SK-N-SH treated with all-trans-retinoic acid at 6 μM for 48 hours (cell line): ENCODE measurements around the gene PLAAT1.

ENCODE experiments used
- ATAC-seq: fragments of 200-7000 bp; cut with Tn5 transposase; 3 replicates; pipeline ENCODE4 v1.9.1; 2020; ENCODE audit warnings: mild to moderate bottlenecking, moderate library complexity
- BACH2 ChIP-seq: fragments of 250-450 bp; sonication (Bioruptor Pico); IDR thresholded peaks from 2 replicates; pipeline ENCODE4 v1.9.0; 2021; ENCODE audit warnings: mild to moderate bottlenecking, borderline replicate concordance
- CSDC2 ChIP-seq: fragments of 250-450 bp; sonication (Bioruptor Pico); IDR thresholded peaks from 2 replicates; pipeline ENCODE4 v1.5.0; 2020; ENCODE audit warnings: mild to moderate bottlenecking, moderate library complexity
- ESRRG ChIP-seq: fragments of 250-450 bp; sonication (Bioruptor Pico); IDR thresholded peaks from 2 replicates; pipeline ENCODE4 v1.6.1; 2021; ENCODE audit warnings: mild to moderate bottlenecking
- GLIS3 ChIP-seq: fragments of 250-450 bp; sonication (Bioruptor Pico); IDR thresholded peaks from 2 replicates; pipeline ENCODE4 v1.5.0; 2020; ENCODE audit warnings: mild to moderate bottlenecking, moderate library complexity
- OSR1 ChIP-seq: fragments of 250-450 bp; sonication (Bioruptor Pico); IDR thresholded peaks from 2 replicates; pipeline ENCODE4 v1.8.0; 2022; ENCODE audit warnings: moderate library complexity, mild to moderate bottlenecking, inconsistent platforms
- PPARA ChIP-seq: fragments of 250-450 bp; sonication (Bioruptor Pico); IDR thresholded peaks from 2 replicates; pipeline ENCODE4 v1.5.0; 2020; ENCODE audit warnings: mild to moderate bottlenecking, borderline replicate concordance
- TOX ChIP-seq: fragments of 250-450 bp; sonication (Bioruptor Pico); IDR thresholded peaks from 2 replicates; pipeline ENCODE4 v1.8.0; 2021; ENCODE audit warnings: mild to moderate bottlenecking, moderate library complexity, borderline replicate concordance
- ZC3H10 ChIP-seq: fragments of 250-450 bp; sonication (Bioruptor Pico); IDR thresholded peaks from 2 replicates; pipeline ENCODE4 v1.5.1; 2021; ENCODE audit warnings: mild to moderate bottlenecking, moderate library complexity
- ZFP30 ChIP-seq: fragments of 450-650 bp; formaldehyde crosslinking; IDR thresholded peaks from 2 replicates; pipeline ENCODE4 v1.5.0; 2022; ENCODE audit warnings: mild to moderate bottlenecking, moderate library complexity
- ZNF565 ChIP-seq: fragments of 450-650 bp; formaldehyde crosslinking; conservative IDR thresholded peaks from 2 replicates; pipeline ENCODE4 v1.5.0; 2020; ENCODE audit warnings: low read depth, mild to moderate bottlenecking, moderate library complexity
- ZNF8 ChIP-seq: fragments of 450-650 bp; formaldehyde crosslinking; IDR thresholded peaks from 2 replicates; pipeline ENCODE4 v1.5.0; 2020; ENCODE audit warnings: mild to moderate bottlenecking, moderate library complexity
- TF ChIP-seq, protein P1 (sequence below): fragments of 250-450 bp; sonication (Bioruptor Pico); IDR thresholded peaks from 2 replicates; pipeline ENCODE4 v1.5.0; 2020; ENCODE audit warnings: mild to moderate bottlenecking, moderate library complexity
- TF ChIP-seq, protein P2 (sequence below): fragments of 250-450 bp; sonication (Bioruptor Pico); IDR thresholded peaks from 2 replicates; pipeline ENCODE4 v1.5.1; 2021; ENCODE audit warnings: mild to moderate bottlenecking, moderate library complexity
- TF ChIP-seq, protein P3 (sequence below): fragments of 250-450 bp; sonication (Bioruptor Pico); IDR thresholded peaks from 2 replicates; pipeline ENCODE4 v1.5.1; 2020; ENCODE audit warnings: low read depth, mild to moderate bottlenecking, moderate library complexity
- TF ChIP-seq, protein P4 (sequence below): fragments of 250-450 bp; sonication (Bioruptor Pico); IDR thresholded peaks from 2 replicates; pipeline ENCODE4 v1.8.0; 2020; ENCODE audit warnings: mild to moderate bottlenecking, moderate library complexity, borderline replicate concordance
- TF ChIP-seq, protein P5 (sequence below): fragments of 250-450 bp; sonication (Bioruptor Pico); IDR thresholded peaks from 2 replicates; pipeline ENCODE4 v1.8.0; 2021; ENCODE audit warnings: low read depth, mild to moderate bottlenecking, moderate library complexity, borderline replicate concordance

PLAAT1 gene

DNA sequence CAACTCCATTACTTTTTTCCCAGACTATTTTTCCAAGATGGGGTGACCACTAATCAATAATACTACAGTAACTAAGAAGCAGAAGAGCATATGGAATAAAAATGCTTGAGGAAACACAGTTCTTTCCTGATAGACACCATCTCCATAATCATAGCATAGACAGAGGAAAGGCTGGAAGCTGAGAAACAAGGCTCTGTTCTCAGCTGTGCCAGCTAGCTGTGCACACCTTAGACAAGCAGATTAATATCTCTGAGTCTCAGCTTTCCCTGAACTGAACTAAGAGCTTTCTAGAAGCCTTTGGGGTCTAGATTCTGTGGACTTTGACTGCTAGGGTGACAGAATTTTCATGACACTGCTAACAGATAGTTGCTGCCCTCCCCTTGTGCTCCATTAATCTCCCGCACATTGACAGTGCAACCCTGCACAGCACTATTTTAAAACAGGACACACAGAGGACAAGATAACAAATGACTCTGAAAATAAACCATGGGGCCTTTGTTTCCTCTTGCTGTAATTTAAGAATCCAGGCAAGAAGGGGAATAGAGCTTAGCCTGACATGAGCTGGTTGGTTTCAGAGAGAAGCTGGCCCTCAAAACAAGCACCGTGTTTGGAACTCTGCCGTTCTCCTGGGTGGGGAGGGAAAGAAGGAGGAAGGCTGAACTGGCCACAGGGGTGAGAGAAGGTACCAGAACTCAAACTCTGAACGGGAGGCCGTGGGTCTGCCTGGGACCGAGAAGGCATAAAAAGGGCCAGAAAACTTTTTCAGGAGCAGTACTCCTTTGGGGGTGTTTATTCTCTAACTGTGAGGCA is 70.1 kb downstream of the PLAAT1 start:
- no peak for ATAC-seq
- no peak for TF ChIP-seq GLIS3 (CRISPR knock-in tag)
- no peak for TF ChIP-seq ESRRG

DNA sequence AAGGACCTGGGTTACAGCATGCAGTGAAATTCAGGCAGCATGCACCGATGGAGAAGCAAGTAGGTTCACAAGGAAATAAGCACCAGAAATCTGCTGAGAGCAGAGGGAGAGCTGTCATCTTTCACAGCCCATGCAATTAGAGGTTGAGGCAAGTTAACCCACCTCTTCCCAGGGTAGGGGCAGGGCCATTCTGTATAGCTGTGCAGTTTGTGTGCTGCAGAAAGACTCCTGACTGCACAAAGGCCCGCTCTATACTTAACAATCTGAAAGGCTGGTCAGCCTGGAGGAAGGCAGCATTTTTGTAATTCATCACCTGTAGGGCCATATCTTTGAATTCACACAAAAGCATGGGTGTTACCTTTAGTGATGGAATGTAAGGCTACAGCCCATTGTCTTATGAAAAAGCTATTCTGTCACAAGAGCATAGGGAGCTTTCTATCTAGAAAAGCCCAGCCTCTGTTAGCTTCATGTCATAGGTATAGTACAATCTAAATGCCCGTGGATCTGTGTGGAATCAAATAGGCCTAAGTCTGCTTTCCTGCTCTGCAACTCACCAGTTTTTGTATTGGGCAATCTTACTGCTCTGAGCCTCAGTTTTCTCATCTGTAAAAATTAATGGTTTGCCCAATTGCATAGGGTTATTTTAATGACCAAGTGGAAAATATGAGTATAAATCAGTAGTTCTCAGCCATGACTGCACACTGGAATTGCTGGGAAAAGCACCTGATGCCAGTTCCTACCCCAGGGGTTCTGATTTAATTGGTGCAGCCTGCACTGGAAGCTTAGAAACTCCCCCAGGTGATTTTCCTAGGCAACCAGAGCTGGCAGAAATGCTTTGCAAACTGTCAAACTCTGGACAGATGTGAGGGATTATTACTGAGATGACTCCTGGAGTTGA is 72.3 kb downstream of the PLAAT1 start:
- TF ChIP-seq ESRRG (no peak), GLIS3 (CRISPR knock-in tag) (no peak), TOX (CRISPR knock-in tag) (no peak), ZNF565 (CRISPR knock-in tag) (no peak), OSR1 (CRISPR knock-in tag) (no peak)
- TF ChIP-seq, protein P1, sequence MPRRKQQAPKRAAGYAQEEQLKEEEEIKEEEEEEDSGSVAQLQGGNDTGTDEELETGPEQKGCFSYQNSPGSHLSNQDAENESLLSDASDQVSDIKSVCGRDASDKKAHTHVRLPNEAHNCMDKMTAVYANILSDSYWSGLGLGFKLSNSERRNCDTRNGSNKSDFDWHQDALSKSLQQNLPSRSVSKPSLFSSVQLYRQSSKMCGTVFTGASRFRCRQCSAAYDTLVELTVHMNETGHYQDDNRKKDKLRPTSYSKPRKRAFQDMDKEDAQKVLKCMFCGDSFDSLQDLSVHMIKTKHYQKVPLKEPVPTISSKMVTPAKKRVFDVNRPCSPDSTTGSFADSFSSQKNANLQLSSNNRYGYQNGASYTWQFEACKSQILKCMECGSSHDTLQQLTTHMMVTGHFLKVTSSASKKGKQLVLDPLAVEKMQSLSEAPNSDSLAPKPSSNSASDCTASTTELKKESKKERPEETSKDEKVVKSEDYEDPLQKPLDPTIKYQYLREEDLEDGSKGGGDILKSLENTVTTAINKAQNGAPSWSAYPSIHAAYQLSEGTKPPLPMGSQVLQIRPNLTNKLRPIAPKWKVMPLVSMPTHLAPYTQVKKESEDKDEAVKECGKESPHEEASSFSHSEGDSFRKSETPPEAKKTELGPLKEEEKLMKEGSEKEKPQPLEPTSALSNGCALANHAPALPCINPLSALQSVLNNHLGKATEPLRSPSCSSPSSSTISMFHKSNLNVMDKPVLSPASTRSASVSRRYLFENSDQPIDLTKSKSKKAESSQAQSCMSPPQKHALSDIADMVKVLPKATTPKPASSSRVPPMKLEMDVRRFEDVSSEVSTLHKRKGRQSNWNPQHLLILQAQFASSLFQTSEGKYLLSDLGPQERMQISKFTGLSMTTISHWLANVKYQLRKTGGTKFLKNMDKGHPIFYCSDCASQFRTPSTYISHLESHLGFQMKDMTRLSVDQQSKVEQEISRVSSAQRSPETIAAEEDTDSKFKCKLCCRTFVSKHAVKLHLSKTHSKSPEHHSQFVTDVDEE (CRISPR knock-in tag) = no peak
- ATAC-seq = no peak

DNA sequence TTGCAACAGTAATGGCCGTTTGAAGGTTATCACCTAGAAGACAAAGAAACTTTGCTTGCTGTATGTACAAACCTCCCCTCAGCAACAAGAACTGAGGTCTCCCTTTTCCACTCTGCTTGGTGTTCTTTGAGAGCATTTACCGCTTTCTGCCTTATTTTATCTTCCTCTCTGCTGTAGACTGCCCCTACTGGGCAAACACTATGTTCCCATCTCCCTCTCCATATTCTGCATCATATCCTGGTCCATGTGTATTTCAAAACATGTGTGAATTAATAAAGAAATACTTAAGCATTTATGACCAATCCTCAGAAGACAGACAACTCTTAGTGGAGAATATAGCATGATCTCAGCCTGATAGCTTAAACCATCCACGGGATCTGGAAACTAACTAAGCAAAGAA is 73.1 kb downstream of the PLAAT1 start:
- TF ChIP-seq CSDC2 (CRISPR knock-in tag) (no peak), GLIS3 (CRISPR knock-in tag) (no peak), ZFP30 (no peak), ZNF8 (CRISPR knock-in tag) (no peak), OSR1 (CRISPR knock-in tag) (no peak), ESRRG (no peak), BACH2 (CRISPR knock-in tag) (no peak), PPARA (CRISPR knock-in tag) (no peak), ZC3H10 (no peak)
- TF ChIP-seq, protein P2, sequence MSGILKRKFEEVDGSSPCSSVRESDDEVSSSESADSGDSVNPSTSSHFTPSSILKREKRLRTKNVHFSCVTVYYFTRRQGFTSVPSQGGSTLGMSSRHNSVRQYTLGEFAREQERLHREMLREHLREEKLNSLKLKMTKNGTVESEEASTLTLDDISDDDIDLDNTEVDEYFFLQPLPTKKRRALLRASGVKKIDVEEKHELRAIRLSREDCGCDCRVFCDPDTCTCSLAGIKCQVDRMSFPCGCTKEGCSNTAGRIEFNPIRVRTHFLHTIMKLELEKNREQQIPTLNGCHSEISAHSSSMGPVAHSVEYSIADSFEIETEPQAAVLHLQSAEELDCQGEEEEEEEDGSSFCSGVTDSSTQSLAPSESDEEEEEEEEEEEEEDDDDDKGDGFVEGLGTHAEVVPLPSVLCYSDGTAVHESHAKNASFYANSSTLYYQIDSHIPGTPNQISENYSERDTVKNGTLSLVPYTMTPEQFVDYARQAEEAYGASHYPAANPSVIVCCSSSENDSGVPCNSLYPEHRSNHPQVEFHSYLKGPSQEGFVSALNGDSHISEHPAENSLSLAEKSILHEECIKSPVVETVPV (CRISPR knock-in tag) = no peak
- TF ChIP-seq, protein P3, sequence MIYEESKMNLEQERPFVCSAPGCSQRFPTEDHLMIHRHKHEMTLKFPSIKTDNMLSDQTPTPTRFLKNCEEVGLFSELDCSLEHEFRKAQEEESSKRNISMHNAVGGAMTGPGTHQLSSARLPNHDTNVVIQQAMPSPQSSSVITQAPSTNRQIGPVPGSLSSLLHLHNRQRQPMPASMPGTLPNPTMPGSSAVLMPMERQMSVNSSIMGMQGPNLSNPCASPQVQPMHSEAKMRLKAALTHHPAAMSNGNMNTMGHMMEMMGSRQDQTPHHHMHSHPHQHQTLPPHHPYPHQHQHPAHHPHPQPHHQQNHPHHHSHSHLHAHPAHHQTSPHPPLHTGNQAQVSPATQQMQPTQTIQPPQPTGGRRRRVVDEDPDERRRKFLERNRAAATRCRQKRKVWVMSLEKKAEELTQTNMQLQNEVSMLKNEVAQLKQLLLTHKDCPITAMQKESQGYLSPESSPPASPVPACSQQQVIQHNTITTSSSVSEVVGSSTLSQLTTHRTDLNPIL (CRISPR knock-in tag) = no peak
- TF ChIP-seq, protein P4, sequence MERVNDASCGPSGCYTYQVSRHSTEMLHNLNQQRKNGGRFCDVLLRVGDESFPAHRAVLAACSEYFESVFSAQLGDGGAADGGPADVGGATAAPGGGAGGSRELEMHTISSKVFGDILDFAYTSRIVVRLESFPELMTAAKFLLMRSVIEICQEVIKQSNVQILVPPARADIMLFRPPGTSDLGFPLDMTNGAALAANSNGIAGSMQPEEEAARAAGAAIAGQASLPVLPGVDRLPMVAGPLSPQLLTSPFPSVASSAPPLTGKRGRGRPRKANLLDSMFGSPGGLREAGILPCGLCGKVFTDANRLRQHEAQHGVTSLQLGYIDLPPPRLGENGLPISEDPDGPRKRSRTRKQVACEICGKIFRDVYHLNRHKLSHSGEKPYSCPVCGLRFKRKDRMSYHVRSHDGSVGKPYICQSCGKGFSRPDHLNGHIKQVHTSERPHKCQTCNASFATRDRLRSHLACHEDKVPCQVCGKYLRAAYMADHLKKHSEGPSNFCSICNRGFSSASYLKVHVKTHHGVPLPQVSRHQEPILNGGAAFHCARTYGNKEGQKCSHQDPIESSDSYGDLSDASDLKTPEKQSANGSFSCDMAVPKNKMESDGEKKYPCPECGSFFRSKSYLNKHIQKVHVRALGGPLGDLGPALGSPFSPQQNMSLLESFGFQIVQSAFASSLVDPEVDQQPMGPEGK (CRISPR knock-in tag) = no peak
- TF ChIP-seq, protein P5, sequence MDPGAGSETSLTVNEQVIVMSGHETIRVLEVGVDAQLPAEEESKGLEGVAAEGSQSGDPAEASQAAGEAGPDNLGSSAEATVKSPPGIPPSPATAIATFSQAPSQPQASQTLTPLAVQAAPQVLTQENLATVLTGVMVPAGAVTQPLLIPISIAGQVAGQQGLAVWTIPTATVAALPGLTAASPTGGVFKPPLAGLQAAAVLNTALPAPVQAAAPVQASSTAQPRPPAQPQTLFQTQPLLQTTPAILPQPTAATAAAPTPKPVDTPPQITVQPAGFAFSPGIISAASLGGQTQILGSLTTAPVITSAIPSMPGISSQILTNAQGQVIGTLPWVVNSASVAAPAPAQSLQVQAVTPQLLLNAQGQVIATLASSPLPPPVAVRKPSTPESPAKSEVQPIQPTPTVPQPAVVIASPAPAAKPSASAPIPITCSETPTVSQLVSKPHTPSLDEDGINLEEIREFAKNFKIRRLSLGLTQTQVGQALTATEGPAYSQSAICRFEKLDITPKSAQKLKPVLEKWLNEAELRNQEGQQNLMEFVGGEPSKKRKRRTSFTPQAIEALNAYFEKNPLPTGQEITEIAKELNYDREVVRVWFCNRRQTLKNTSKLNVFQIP (CRISPR knock-in tag) = no peak
- ATAC-seq = peak; percentile 65
